ENCODE data around the gene PNKD. TPM values are rescaled to one million over a fixed set of nuclear protein-coding genes. Genes with fewer than 3 reads are reported as not detected.

The PNKD gene
- total and polyA plus RNA-seq, 8 donors: 35.1 to 121 (median 111) TPM

DNA sequence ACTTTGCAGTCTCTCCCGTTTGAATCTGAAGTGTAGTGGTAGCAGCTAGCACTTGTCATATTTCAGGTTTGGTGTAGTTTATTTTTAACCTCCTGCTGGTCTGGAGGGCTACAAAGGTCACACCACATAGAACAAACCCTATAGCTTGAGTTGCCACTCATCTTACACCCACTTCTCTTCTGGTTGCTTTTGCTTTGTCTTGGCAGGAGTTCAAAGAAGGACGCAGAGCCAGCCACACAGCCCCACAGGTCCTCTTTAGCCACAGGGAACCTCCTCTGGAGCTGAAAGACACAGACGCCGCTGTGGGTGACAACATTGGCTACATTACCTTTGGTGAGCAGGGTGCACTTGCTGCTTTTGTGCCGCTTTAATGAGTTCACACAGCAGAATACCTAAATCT is 25.1 kb upstream of the PNKD start:
- Histone ChIP-seq H3K9me3 (no peaks in the 10 kb centered on the region), H3K36me3 (peaks cover 86 to 100% (median 99%) of the 10 kb centered on the region in 4 donors), H3K27ac (no peak overlapping the region), H3K27me3 (no peaks in the 10 kb centered on the region), H3K4me3 (no peak overlapping the region), H3K4me1 (peaks cover 0 to 34% (median 6%) of the 10 kb centered on the region in 4 donors)
- WGBS, 5 donors: 35 to 61% (median 58%) methylated on average over 5 of the region's 5 CpGs
- intact Hi-C loops (cut with DNase I; ENCODE audit: low total_unique reads): no loop called here
- DNase-seq: no peak
- TF ChIP-seq EP300 (IDR thresholded peaks at IDR 0.05): no peak
- TF ChIP-seq POLR2AphosphoS5 (IDR thresholded peaks at IDR 0.05): no peak
- TF ChIP-seq, protein P1, sequence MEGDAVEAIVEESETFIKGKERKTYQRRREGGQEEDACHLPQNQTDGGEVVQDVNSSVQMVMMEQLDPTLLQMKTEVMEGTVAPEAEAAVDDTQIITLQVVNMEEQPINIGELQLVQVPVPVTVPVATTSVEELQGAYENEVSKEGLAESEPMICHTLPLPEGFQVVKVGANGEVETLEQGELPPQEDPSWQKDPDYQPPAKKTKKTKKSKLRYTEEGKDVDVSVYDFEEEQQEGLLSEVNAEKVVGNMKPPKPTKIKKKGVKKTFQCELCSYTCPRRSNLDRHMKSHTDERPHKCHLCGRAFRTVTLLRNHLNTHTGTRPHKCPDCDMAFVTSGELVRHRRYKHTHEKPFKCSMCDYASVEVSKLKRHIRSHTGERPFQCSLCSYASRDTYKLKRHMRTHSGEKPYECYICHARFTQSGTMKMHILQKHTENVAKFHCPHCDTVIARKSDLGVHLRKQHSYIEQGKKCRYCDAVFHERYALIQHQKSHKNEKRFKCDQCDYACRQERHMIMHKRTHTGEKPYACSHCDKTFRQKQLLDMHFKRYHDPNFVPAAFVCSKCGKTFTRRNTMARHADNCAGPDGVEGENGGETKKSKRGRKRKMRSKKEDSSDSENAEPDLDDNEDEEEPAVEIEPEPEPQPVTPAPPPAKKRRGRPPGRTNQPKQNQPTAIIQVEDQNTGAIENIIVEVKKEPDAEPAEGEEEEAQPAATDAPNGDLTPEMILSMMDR (IDR thresholded peaks at IDR 0.05): no peak
- TF ChIP-seq POLR2A (IDR thresholded peaks at IDR 0.05): no peak

DNA sequence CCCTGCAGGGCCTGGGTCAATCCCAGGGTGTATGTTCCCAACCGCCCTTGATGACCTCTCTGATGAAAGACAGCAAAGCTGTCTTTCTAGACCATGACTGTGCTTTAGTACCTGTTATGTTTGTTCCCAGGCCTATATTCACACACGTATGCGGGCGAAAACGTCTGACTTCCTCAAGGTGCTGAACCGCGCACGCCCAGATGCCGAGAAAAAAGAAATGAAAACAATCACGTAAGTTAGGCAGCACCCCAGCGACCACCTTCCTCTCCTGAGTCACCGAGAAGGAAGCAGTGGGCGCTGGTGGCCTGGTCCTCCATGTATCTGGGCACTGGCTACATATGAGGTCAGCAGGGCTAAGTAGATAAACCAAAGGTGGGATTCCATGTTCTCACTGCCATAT is 20.6 kb upstream of the PNKD start:
- Histone ChIP-seq H3K27ac (no peak overlapping the region), H3K36me3 (peaks cover 99 to 100% (median 100%) of the 10 kb centered on the region in 4 donors), H3K4me3 (no peak overlapping the region), H3K27me3 (no peaks in the 10 kb centered on the region), H3K9me3 (no peaks in the 10 kb centered on the region), H3K4me1 (peaks cover 0 to 21% (median 4%) of the 10 kb centered on the region in 4 donors)
- TF ChIP-seq POLR2A (IDR thresholded peaks at IDR 0.05): no peak
- TF ChIP-seq, protein P1 (IDR thresholded peaks at IDR 0.05): no peak
- no peak for TF ChIP-seq POLR2AphosphoS5 (IDR thresholded peaks at IDR 0.05)
- WGBS, 5 donors: 87 to 95% (median 94%) methylated on average over 13 of the region's 13 CpGs
- intact Hi-C loops (cut with DNase I; ENCODE audit: low total_unique reads): no loop called here
- peak in 1 of 2 donors; percentile 17 for DNase-seq

- Histone ChIP-seq H3K27ac (peak overlapping the region in 3 of 5 donors; percentile 6 to 38 (median 10)), H3K36me3 (peaks cover 85 to 94% (median 94%) of the 10 kb centered on the region in 4 donors), H3K9me3 (no peaks in the 10 kb centered on the region), H3K4me1 (peaks cover 0 to 20% (median 10%) of the 10 kb centered on the region in 4 donors), H3K4me3 (no peak overlapping the region), H3K27me3 (no peaks in the 10 kb centered on the region)
- no peak for TF ChIP-seq POLR2A (IDR thresholded peaks at IDR 0.05)
- TF ChIP-seq, protein P1 (IDR thresholded peaks at IDR 0.05): no peak
- no peak for TF ChIP-seq EP300 (IDR thresholded peaks at IDR 0.05)
- TF ChIP-seq POLR2AphosphoS5 (IDR thresholded peaks at IDR 0.05): no peak
- WGBS, 5 donors: 57 to 73% (median 63%) methylated on average over 7 of the region's 7 CpGs
- DNase-seq: peak in 1 of 2 donors; percentile 23
- intact Hi-C loops (cut with DNase I; ENCODE audit: low total_unique reads): no loop called here
Measured at GRCh38 chr2:218252509-218253231, 17.6 kb upstream of the PNKD start.

DNA sequence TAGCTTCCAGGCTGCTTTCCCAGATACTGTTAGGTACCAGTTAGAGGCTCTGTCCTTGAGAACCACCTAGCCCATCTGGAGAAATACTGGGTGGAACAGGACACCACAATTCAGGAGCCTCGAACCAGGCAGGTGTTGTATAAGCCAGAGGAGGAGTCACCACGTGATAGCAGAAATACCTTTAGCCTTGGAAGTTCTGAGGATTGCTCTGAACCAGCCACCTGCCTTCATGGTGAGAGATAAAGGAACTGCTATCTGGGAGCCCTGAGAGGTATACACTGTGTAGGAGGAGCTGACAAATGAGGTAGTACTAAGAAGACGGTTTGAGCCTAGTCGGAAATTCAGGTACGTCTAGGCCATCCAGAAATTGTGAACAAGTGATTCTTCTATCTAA is 17.1 kb upstream of the PNKD start:
- WGBS, 5 donors: 74 to 80% (median 76%) methylated on average over 5 of the region's 5 CpGs
- peaks cover 81 to 89% (median 88%) of the 10 kb centered on the region in 4 donors for H3K36me3 ChIP-seq
- peaks cover 0 to 25% (median 14%) of the 10 kb centered on the region in 4 donors for H3K4me1 ChIP-seq
- no peak overlapping the region for H3K4me3 ChIP-seq
- DNase-seq: peak in 1 of 2 donors; percentile 1
- TF ChIP-seq POLR2A (IDR thresholded peaks at IDR 0.05) (no peak), EP300 (IDR thresholded peaks at IDR 0.05) (no peak), POLR2AphosphoS5 (IDR thresholded peaks at IDR 0.05) (no peak)
- TF ChIP-seq, protein P1 (IDR thresholded peaks at IDR 0.05): no peak
- H3K27ac ChIP-seq: peak overlapping the region in 3 of 5 donors; percentile 10 to 38 (median 11)
- intact Hi-C loops (cut with DNase I; ENCODE audit: low total_unique reads): no loop called here
- no peaks in the 10 kb centered on the region for H3K27me3 ChIP-seq
- H3K9me3 ChIP-seq: no peaks in the 10 kb centered on the region

Data from stomach (tissue), 9 donors.